Activated naive CD8-positive, alpha-beta T cell treated with anti-CD3 and anti-CD28 coated beads, Interleukin-2, amount 50 U/mL, for 16 hours (primary cell): ENCODE measurements around the gene HP1BP3.

Experiments used
- DNase-seq: peaks from one replicate; pipeline ENCODE4 v3.0.0-alpha.2; 2020; ENCODE audit warnings: low read depth, low spot score

The HP1BP3 gene

DNA sequence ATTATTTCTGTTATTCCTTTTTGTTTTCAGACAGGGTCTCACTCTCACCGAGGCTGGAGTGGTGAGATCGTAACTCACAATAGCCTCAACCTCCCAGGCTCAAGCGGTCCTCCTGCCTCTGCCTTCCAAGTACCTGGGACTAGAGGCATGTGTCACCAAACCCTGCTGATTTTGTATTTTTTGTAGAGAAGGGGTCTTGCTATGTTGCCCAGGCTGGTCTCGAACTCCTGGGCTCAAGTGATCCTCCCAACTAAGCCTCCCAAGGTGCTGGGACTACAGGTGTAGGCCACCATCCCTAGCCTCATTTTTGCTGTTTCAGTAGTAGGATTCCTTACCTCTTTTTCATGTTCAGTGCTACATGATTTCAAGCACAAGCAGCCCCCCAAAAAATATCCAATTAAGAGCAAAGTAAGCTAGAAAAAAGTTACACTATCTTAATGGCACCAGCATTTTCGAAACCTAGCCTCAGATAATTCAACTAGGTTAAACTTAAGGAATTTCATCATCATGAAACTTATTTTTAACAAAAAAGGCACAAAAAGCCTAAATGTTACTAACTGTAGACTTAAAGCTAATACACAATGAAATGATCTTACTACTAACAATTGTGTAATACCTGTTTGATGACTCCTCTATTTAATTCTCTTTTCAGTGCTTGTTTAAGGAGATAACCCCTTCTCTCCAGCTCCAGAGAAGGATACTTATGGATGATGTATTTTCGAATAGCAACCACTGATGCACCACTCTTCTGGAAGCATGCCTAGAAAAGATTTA lies 16.6 kb downstream of the HP1BP3 start:
- DNase-seq: no peak

DNA sequence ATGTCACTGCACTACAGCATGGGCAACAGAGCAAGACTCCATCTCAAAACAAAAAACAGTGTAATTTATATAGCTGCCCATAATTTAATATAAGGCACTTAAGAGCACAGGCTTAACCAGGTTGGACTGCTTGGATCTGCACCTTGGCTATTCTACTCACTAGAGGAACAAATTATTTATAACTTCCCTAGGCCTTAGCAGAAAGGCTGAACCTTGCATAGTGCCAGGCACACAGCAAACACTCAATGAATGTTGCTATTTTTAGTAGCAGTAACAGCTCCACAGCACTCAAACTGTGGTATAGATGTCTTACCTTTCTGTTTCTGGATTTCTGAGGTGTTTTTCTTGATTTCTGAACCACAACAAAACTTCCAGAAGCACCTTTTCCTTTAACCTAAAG lies 19.8 kb downstream of the HP1BP3 start:
- DNase-seq: no peak

DNA sequence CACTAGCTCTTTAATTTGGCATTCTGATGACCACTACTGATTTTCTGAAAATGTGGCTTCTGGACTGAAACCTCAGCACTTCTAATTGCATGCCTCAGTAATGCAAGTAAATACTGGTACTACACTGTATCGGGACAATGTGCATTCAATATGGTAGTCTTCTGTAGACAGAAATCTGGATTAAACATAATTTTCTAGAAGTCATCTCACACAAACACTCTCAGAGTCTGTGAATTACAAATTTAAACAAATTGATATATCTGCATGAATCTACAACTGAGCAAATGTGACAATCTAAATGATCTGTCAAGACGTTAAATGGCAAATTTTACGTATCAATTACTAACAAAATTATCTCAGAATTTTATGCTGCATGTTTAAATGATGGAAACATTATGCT lies 23.7 kb downstream of the HP1BP3 start:
- DNase-seq: no peak

DNA sequence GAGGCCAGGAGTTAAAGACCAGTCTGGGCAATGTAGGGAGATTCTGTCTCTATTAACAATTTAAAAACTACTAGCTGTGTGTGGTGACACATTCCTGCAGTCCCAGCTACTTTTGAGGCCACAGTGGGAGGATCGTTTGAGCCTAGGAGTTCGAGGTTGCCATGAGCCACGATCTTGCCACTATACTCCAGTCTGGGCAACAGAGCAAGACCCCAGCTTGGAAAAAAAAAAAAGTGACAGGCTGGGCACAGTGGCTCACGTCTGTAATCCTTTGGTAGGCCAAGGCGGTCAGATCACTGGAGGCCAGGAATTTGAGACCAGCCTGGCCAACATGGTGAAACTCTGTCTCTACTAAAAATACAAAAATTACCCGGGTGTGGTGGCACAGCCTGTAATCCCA lies 26.8 kb downstream of the HP1BP3 start:
- no peak for DNase-seq

DNA sequence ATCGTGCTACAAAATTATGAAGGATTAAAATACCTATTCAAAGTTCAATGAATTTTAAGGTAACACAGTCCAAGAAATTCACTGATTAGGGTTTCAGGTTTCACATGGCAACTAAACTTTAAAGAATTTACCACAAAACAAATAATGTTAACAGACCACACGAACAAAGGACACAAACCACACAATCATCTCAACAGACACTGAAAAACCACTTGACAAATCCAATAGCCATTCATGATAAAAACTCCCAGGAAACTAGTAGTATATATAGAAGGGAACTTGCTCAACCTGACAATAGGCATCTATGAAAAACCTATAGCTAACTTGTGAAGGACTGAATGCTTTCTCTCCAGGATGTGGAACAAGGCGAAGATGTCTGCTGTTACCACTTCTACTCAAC lies 33.5 kb downstream of the HP1BP3 start:
- DNase-seq: no peak

DNA sequence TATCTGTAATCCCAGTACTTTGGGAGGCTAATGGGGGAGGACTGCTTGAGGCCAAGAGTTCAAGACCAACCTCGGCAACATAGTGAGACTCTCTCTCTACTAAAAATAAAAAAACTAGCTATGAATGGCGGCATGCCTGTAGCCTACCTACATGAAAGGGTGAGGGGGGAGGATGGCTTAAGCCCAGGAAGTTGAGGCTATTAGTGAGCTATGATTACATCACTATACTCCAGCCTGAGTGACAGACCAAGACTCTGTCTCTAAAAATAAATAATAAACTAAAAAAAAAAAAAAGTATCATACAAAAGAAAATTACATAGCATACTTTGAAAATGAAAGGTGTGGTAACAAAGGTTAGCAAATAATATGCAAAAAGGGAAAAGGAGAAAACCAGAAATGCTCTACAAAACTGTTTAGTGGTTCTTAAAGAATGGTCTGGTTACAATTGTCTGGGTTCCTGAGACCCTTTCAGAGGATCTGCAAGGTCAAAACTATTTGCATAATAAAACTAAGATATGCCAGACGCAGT lies 35.6 kb downstream of the HP1BP3 start:
- no peak for DNase-seq

DNA sequence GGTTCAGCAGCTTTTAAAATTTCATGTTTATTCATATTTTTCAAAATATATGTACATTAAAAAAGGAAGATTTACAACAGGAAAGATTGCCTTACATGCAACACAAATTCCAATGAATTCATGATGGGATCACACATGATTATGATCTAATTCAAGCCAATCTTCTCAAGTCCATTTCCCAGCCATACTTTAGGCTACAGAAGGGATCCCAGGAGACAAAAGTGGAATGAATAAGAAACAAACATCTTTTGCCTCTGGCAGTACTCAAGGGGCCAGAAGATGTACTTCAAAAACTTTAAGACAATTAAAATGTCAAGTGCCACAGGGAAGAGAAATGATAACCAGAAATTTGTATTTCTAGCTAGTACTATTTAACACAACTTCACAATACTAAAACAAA lies 44.4 kb downstream of the HP1BP3 start:
- no peak for DNase-seq

DNA sequence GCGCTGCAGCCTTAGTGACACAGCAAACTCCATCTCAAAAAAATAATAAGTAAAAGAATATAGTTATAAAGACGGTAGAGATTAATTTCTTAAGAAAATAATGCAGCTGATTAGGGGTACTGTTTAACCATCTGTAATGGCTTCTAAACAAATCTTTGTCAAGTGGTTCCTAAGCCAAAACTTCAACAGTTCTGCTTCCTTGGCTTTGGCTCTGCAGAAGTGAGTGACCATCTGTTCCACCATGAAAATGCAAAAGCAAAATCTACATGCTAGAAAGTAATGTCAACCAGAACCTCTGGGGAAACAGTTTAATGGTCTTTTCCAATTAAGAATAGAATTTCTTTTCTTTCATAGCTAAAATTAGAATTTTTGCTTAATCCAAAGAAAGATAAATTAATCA lies 46.3 kb downstream of the HP1BP3 start:
- no peak for DNase-seq

DNA sequence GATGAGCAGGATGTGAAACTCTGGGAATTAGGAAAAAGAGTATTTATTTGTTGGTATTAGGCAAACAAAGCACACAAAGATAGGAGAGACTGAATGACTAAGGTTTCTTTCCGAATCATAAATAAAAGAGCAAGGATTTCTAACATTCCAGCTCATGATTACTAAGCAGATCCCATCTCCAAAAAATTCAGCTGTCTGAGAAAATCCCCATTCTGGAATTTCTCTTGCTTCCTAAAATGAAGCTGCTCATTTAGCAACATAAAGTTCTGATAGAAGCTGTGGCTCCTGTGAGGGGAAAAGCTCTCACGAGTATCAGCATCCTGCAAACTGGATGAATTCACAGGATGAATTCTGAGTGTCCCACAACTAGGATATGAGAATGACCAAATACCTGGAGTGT lies 47.9 kb downstream of the HP1BP3 start:
- DNase-seq: no peak

DNA sequence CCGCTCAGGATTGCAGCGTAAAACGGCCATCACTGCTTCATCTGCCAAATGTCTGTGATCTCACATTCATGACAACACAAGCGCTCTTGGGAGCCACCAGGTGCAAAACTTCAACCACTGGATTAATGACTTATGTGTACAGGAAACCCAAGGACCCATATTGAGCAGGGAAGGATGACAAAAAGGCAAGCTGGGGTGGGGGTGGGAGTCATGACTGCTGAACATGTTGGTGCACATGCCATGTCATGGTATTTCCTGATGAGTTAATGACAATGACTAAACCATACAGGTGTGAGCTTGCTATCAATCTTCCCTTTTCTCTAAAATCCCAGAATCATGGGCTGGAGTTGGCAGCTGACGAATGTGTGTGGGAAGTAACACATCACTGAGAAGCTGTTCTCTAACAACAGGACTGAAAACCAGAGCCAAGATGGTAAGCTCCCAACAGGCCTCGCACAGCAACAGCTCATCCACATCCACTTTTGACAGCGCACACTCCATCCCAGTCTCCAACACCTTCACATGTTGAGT lies 51.5 kb downstream of the HP1BP3 start:
- no peak for DNase-seq

DNA sequence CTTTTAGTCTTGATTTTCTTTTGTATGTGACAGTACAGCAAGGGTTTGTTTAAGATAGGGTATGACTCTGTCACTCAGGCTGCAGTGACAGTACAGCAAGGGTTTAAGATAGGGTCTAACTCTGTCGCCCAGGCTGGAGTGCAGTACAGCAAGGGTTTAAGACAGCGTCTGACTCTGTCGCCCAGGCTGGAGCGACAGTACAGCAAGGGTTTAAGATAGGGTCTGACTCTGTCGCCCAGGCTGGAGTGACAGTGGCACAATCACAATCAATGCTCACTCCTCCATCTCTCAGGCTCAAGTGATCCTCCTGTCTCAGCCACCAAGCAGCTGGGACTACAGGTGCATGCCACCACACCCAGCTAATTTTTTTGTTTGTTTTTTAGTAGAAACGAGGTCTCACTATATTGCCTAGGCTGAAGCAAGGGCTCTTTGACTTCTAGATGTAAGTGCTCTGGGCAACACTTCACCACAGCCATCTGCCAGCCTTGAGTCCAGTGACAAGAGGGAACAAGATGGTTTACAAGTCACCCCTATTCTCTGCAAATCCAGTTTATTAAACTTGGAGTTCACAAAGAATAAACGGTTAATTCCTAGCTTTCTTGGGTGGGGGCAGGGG lies 53.6 kb downstream of the HP1BP3 start:
- no peak for DNase-seq

DNA sequence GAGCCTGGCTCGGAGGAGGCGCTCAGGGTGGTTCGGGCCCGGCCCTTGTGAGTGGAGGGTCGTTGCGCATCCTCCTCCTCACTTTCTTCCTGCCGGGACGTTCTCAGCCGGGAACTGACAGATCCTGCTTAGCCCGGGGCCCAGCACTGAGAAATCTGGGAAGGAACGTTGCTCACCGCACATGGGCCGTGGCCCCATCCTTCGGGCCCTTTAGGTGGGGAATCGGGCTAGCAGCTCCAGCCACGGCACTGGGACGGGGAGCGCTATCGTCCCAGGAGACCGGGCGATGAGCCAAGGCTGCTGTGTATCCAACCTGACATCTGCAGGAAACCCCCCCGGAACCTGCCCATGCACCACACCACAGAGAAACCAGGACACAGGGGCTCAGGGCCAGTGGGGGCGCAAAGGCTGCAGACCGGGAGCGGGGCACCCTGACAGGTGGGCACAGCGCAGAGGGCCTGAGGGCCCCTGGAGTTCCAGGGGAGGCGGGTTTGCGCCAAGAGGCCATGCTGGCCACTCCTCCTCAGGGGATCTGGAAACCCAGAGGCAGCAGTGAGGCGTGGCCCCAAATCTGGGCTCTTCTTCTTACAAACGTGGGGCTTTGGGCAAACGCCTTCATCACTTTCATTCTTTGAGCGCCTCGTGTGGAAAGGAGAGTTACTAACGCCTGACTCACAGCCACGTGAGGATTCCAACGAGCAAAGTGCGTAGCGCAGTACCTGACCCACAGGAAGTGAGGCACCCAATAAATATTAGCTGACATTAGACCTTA lies 54.3 kb downstream of the HP1BP3 start, which contains the start of gene SH2D5:
Gene SH2D5, minus strand, starts transcription at position 116 of the 772 bp plus-strand sequence. CDS start 4,659 bp downstream, outside the sequence.
- DNase-seq: peak; percentile 59

DNA sequence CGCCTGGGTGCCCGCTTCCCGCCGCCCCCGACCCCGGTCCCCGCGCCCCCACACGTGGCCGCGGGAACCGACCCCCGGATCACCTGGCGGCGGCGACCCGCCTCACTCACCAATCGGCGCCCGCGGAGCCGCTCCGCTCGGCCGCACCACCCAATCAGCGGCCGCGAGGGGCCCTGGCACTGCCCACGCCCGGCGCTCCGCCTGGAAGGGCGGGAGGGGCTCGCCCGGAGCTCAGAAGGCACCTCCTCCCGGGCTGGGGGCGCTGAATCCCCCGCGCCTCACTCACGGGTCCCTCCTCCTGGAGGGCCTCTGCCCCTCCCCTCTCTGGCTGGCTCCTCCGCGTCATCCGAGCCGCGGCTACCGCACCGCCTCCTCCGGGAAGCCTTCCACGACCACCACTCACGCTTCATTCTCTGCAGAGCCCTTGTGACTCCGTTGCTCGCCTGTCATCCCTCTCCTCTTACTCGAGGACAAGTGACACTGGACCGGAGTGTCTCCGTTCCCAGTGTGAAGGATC lies 55.0 kb downstream of the HP1BP3 start:
- peak; percentile 41 for DNase-seq

DNA sequence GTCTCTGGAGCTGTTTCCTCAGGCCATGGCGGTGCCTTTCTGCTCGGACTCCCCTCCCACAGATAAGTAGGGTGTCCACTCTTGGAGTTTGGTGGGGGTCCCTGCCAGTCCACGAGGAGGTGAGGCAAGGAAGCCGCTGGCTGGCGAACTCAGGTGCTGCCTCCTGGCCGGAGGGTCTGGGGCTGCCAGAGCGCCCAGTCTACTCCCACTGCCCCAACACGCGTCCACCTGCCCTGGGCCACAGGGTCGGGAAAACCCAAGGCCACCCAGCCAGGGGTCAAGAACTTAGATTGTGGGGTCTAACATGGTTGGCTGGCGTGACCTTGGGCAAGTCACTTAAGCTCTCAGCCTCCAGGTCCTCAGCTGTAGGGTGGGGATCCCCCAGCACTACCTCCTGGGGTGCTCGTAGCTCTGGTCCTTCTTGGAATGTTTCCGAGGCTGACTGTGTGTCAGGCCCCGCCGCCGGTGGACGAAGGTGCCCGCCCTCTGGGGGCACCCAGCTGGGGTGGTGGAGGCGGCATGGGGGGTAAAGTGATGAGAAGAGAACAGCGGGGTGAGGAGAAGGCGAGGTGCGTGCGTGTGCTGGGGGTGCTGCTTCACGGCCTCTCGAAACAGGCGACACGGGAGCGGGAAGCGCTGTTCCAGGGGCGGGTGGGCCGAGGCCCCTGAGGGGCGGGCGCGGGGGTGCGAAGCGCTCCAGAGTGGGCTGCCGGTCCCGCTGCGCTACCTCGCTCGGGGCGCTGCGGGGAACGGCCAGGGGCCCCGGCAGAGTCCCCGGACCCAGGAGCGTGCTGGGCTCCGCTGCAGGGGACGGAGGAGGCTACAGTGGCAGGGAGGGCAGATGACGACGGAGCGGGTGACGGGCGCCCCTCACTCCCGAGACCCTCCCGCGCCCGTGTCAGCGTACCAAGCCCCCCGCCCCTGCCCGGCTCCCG lies 55.8 kb downstream of the HP1BP3 start:
- DNase-seq: no peak

DNA sequence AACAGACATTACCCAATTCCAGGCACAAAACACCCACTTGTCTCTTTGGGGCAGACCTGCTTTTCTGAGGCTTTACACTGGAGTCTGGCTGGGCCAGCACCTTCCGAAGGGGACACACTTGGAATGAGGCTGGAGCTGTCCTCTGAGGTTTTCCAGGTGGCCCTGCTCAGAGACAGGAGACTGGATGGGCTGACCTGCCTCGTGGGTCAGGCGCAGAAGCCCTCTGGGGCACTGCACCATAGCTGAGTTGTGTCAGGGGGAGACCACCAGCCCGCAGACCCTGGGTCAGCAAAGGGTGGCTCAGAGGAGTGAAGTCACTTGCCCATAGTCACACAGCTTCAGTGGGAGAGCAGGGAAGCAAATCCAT lies 56.4 kb downstream of the HP1BP3 start:
- no peak for DNase-seq

DNA sequence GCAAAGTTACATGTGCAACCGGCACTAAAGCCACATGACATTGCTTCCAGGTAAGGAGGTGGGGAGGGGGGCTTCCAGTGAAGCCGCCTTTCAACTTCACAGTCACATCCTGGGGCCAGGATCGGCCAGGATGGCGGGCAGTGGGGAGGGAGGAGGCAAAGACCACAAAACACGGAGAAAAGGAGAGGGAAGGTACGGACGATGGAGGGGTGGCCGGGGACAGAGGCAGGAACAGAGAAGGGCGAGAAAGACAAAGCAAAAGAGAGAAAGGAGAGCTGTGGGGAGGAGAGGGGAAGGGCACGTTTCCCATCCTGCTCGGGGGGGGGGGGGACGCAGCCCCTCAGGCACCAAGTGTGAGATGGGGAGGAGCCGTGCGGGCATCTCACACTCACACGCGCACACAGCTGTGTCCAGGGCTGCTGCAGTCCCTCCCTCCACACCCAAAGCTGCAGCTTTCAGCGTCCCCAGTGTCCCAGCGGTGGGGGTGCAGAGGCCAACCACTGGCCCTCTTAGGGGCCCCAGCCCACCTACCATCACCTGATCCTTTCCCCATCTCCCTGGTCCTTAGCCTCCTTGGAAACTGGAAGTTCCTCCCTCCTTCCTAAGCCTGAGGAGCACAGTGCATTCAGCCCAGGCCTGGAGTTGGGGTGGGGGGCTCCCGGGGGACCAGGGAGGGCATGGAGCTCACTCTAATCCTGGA lies 57.0 kb downstream of the HP1BP3 start:
- DNase-seq: no peak

DNA sequence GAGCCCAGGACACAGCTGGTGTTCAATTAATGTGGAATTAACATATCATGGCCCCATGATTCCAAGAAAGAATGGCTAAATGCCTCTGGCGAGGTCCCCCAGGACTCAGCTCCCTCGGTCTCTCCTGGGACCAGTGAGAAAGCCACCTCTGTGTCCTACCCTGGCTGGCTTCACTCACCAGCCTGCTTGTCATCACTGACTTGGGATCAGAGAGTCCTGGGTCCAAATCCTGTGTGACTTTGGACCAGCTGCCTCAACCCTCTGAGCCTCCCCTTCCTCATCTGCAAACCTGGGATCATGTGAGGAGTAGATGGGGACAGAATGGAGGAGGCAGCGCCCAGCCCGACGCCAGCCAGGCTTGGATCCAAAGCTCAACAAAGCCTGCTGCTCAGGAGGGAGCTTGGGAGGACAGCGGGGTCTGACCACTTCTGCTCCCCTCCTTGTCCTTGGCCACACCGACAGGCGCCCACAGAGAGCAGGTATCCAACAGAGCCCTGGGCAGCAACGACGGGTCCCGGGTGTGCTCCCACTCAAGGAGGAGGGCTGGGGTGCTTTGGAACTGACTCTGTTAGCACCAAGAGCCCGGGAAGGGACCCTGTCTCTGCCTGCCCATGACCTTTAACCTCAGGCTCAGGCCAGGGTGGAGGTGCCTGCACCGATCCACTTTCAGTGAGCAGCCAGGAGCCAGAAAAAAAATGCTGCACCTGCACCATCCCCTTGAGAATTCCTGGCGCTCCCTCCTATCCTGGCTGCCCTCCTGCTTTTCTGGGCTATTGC lies 57.8 kb downstream of the HP1BP3 start:
- no peak for DNase-seq

DNA sequence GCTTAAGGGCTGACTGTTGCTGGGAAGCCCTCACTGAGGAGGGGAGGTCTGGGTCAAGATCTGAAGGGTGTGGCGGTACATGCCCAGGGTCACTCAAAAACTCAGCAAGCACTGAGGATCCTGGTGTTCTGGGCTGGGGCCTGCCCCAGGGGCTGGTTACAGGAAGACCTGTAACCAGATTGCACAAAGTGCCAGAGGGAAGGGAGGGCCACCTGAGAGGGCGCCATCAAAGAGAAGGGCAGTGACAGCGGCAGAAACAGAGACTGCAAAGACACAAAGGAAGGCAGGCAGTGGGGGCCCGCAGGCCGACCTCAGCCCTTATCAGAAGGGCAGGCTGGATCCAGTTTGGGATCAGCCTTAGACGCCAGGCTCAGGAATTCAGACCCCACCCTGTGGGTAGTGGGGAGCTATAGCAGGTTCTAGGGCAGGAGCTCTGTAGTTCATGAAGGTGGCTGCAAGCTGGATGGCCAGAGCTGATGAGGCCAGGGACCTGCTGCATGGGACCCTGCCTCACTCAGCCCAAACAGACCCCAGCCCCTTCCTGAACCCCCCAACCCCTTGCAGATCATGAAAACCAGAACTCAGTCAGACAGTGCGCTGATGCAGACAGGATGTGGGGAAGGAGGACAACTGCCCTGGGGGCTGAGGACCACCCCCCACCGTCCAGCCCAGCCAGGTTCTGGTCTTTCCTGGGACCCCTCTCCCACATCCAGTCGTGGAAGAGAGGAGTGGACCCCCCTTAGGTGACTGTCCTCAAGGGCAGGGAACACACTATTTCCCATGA lies 58.5 kb downstream of the HP1BP3 start:
- DNase-seq: no peak
